Measurements from ENCODE around the gene AFF3.

DNA sequence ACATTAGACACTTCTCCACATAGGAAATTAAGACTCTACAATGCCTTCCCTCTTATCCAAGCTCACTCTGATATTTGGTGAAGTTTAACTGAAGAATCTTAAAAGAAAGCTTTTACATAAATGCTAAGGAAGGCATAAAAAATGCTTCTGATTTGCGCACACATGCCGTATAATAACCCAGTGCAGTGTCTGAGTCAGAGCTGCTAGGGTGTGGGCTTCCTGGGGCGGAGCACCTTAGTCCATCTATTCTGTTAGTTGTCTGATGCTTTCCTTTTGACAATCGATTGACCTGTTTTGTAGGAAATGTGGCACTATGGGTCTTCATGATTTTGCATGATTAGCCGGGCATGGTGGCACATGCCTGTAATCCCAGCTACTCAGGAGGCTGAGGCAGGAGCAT, 231.5 kb downstream of the AFF3 start:
- TF ChIP-seq, protein P1, sequence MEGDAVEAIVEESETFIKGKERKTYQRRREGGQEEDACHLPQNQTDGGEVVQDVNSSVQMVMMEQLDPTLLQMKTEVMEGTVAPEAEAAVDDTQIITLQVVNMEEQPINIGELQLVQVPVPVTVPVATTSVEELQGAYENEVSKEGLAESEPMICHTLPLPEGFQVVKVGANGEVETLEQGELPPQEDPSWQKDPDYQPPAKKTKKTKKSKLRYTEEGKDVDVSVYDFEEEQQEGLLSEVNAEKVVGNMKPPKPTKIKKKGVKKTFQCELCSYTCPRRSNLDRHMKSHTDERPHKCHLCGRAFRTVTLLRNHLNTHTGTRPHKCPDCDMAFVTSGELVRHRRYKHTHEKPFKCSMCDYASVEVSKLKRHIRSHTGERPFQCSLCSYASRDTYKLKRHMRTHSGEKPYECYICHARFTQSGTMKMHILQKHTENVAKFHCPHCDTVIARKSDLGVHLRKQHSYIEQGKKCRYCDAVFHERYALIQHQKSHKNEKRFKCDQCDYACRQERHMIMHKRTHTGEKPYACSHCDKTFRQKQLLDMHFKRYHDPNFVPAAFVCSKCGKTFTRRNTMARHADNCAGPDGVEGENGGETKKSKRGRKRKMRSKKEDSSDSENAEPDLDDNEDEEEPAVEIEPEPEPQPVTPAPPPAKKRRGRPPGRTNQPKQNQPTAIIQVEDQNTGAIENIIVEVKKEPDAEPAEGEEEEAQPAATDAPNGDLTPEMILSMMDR (IDR thresholded peaks at IDR 0.05 in 8 of 11, conservative IDR thresholded peaks at IDR 0.05 in 3 of 11) = no peak
- no peak for TF ChIP-seq POLR2A (IDR thresholded peaks at IDR 0.05)

Measured in spleen (tissue), 7 donors.